NCI-H1092 (cell line): ENCODE data around the gene MUS81.

ENCODE experiments used
- DNase-seq: peaks from one replicate; lab custom pipeline; 2025; lab: John Stamatoyannopoulos, UW

MUS81 gene

GRCh38 chr11:65861533-65862183 lies 1.4 kb downstream of the MUS81 start:
- DNase-seq: no peak

- no peak for DNase-seq
These were observed 2.0 kb downstream of the MUS81 start for GRCh38 chr11:65862191-65862735.

DNA sequence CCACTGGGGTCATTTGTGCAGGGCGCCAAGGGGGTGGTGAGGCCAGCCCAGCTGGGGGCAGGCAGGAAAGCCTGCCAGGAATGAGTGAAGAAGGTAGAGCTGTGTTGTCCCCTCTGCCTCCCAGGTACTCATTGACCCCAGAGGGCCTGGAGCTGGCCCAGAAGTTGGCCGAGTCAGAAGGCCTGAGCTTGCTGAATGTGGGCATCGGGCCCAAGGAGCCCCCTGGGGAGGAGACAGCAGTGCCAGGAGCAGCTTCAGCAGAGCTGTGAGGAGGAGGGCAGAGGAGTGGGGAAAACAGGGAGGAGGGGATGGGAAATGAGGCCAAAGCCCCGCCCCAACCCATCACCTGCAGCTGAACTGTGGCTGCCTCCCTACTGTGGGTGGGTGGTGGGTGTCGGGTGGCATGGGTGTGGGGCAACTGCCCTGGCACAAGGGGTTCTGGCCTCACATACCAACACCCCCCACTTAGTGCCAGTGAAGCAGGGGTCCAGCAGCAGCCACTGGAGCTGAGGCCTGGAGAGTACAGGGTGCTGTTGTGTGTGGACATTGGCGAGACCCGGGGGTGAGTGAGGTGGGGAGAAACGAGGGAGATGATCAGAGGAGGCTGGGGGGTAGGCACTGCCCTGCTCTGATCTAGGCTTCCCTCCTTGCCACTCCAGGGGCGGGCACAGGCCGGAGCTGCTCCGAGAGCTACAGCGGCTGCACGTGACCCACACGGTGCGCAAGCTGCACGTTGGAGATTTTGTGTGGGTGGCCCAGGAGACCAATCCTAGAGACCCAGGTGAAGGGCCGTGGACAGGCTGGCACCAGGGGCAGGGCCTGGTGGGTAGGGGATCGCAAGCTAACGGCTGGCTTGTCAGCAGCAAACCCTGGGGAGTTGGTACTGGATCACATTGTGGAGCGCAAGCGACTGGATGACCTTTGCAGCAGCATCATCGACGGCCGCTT lies 3.0 kb downstream of the MUS81 start:
- DNase-seq: no peak

DNA sequence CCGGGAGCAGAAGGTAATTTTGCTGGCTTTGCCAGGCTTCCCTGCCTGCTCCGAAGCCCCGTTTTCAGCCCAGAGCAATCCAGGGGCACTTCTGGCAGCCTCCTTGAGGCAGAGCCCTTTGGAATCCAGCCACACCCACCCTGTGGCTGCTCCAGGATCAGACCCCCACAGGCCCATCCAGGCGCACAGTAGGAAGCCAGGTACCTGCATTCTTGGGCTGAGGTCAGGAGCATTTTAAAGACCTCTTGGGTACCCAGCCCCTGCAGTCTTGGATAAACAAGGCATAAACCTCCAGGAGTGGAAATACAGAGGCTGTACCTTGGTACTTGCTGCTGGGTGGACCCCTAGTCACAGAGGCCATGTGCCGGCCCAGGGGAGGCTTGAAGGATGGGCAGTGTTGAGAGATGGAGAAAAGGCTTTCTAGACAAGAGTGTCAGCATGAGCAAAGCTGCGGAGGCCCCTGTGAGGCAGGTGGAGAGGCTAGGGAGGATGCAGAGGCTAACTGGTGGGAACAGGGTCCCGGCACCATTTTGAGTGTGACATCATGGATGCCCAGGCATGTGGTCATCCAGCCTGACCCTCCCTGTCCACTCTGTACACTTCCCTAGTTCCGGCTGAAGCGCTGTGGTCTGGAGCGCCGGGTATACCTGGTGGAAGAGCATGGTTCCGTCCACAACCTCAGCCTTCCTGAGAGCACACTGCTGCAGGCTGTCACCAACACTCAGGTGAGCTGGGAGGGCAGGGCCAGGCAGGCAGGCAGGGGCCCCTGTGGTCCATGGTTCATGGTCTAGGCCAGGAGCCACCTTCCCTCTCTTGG lies 3.9 kb downstream of the MUS81 start:
- no peak for DNase-seq

- no peak for DNase-seq
These were observed 4.7 kb downstream of the MUS81 start for GRCh38 chr11:65864706-65865471.

DNA sequence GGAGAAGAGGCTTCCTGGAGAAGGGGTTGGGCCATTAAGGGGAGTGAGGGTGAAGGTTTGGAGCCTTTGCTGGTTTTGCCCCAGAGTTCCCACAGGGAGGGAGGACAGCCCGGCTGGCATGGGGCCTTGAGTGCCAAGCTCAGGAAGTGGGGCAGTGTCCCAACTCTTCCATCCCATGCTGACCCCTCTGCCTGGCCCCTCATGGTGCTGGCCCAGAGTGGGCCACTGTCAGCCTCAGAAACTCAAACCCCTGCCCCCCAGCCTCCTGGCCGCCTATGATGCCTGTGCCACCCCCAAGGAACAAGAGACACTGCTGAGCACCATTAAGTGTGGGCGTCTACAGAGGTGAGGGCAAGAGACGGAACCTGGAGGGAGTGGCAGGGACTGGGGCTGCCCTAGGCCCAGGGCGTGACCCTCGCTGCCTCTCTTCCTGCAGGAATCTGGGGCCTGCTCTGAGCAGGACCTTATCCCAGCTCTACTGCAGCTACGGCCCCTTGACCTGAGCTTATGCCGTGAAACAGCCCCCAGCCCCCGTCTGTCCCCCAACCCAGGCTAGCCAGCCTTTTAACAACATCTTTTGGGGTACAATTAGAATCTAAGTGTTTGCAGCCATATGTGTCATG lies 5.4 kb downstream of the MUS81 start:
- DNase-seq: no peak

DNA sequence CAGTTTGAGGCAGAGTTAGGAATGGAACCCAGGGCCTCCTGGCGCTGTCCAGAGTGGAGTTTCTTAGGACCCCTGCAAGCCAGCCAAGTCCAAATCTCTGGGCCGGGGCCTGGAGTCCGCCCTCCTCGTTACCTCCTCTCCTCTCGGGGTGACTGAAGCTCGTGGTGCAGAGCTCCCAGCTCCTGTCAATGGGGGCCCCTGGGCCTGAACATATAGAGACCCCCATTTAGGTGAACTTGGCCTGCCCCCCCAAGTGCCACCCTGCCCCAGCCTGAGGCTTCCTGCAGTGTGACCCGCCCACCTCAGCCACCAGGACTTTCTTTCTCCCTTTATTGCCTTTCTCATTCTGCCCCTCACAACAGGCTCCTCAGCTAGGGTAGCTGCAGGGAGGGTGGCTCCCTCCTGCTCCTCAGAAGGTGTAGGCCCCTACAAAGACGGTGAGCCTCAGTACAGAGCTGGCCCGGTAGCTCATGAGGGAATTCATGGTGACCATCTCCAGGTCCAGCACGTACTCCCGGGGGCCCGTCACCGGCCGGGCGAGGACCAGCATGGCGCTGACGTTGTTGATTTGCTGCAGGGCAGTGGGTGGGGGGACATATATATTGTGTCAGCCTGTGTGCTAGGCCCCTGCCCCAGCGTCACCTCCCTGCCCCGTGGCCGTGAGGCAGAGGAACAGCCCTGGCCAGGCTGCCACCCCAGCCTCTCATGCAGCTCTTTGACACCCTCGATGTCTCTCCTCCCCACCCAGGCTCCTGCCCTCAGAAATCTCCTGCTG lies 6.5 kb downstream of the MUS81 start:
- DNase-seq: no peak

GRCh38 chr11:65867284-65868071 lies 7.2 kb downstream of the MUS81 start:
- no peak for DNase-seq

DNA sequence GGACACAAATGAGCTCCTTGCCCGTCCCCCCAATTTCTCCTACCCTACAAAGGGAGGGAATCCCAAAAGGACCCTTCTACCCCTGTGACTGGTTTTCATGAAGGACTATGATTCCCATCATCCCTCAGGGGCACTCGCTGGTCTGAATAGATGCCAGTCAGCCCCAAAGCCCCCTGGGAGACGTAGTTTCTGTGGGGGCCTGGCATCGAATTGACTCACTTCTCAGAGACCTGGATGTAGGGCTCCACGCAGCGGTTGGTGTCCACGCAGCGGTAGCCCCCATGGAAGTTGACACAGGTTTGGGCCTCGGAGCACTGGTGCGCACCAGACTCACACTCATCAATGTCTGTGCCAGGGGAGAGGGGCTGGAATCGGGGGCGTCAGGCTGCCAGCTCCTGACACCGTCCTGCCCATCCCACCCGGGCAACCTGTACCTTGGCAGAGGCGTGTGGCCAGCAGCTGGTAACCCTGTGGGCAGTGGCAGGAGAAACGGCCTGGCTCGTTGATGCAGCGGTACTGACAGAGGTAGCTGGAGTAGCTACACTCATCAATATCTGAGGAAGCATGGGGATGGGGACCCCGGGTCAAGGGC lies 7.9 kb downstream of the MUS81 start:
- peak; percentile 28 for DNase-seq

DNA sequence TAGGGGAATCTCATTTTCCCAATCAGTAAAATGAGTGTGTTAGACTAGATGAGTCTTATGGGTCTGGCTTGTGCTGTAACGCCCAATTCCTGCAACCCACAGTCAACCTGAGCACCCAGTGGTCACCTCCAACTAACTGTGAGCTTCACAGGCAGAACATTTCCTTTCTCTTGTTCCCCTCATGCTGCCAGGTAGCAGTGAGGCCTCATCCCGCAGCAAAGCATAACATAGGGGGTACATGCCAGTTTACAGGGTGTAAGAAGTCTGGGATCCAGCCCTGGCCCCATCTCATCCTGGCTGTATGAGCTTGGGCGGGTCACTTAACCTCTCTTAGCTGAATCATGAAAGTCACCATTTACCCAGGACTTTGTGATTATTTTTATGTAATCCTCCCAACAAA lies 8.7 kb downstream of the MUS81 start:
- no peak for DNase-seq

GRCh38 chr11:65869643-65870306 lies 9.5 kb downstream of the MUS81 start:
- no peak for DNase-seq

DNA sequence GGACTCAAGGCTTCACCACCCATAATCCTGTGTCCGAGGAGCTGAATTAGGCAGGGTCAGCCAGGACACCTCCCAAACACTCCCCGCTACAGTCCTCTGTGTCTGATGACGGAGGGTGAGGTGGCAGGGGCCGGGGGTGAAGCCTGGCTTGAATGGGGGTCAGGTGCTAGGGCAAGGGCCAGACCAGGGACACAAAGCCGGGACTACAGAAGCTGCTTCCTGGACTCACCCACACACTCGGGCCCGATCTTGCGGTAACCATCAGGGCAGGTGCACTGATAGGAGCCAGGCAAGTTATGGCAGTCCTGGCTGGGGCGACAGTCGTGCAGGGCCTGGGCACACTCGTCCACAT lies 10.1 kb downstream of the MUS81 start:
- DNase-seq: no peak

DNA sequence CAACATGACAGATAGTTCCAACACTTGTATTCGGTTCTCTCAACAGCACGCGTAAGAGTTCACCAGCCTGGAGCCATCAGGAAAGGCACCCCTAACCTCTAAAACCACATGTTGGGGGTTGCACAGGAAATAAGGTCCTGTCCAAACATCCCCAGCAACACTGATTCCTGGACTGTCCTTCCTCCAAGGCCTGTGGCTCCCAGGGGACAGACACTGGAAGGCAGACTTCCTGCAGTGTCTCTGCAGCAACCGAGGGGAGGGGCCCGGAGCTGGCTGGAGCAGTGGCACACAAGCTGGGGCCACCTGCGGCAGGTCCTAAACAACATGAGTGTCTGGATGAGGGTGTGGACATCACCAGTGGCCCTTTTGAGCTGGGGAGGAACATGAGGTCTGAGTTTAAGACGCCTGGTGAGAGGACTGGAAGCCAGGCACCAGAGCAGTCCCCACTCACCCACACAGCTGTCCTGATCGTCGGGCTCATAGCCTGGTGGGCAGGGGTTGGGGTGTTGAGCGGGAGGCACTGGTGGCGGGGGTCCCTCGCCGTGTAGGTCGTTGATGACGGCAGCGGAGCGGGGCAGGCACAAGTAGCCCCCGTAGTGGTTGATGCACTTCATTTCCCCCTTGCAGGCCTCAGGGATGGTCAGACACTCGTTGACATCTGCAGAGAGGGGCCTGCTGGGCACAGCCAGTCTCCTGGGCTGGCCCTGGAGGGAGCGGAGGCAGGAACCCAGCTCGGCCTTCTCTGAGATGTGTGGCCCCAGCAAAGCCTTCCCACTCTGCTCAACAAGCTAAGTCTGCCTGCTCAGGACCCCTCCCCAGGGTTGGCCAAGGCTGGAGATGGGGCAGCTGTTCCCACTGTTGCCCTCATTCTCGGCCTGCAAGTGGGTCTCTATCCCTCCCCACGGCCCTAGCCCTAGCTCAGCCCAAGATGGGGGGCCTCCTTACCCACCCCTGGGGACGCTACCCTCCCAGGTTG lies 10.8 kb downstream of the MUS81 start:
- no peak for DNase-seq

DNA sequence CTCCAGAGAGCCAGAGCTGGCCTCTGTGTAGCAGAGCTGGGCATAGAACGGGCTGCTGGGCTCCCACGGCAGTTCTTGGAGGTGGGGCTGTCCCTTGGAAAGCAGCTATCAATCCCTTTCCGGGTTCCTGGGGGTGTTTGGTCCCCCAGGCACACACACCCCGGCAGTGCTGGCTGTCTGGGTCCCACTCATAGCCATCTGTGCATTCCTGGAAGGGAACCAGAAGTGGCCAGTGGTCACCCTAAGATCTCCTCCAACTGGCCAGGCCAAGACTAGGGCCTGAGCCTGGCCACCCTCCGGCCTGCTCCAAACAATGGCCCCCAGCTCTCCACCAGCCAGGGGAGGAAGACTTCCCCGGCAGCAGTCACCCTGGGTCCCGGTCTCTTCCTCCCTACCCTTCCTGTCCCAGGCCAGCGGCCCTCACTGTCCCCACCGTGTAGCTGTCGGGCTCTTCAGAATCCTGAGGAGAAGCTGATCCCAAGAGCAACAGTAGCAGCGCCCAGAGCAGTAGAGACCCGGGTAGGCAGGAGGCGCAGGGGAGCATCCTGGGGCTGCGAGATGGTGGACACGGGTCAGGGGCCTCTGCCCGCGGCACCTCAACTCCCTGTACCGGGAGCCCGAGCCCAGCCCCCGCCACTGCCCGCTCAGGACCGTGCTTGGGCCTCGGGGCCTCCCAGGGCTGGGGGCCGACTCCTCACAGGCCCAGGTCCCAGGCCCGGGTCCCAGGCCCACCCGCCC lies 11.7 kb downstream of the MUS81 start:
- DNase-seq: no peak

DNA sequence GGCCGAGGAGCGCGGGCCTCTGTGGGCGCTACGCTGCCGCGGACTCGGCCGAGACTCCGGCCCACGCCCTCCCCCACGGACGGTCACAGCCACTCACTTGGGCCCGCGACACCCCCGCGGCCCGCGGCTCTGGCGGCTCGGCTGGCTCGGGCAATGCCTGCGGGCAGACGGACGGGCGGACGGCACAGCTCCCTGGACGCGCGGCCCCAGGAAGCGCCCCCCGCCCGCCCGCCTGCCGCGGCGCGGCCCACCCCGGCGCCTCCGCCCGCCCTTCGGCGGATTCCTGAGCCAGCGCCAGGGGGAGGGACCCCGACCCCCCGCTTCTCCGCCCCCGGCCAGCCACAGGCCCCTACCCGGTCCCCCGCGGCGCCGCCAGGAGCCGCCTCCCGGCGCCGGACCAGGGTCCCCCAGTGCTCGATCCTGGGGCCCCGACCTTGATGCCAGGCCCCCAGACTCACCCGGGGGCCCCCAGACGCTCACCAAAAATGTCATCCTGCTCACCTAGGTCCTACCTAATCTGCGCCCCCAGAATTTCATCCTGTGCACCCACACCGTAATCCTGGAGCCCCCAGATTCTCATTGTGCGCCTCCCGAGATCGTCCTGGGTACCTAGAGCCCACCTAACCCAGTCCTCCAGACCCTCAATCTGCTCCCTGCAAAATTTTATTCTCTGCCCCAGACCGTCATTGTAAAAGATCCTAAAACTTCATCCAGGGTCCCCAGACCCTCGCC lies 12.5 kb downstream of the MUS81 start, which contains the start of gene EFEMP2:
Gene EFEMP2 (minus strand): TSS at position 215 of the 732 bp plus-strand sequence. CDS start 446 bp downstream, outside the sequence.
- no peak for DNase-seq
